ENCODE data around the gene FSD1. TPM values are rescaled to one million over a fixed set of nuclear protein-coding genes. Genes with fewer than 3 reads are reported as not detected.
A peak's percentile ranks its signal among the peaks of the same experiment; 100 is the strongest.

The FSD1 gene
- total and polyA plus RNA-seq, 10 of the 15 experiments (the other 5 are each of a cell fraction or from before 2014, with no cell fraction given) = 0.15 to 5.1 (median 4.0) TPM; not detected in 1

- TF ChIP-seq MYC (IDR thresholded peaks at IDR 0.05; ENCODE audit: insufficient read depth, insufficient read length, insufficient replicate concordance, low read length, severe bottlenecking) (no peak), LARP7 (IDR thresholded peaks at IDR 0.05) (peak; percentile 71), ZNF622 (IDR thresholded peaks at IDR 0.05) (no peak), BHLHE40 (IDR thresholded peaks at IDR 0.05; ENCODE audit: borderline replicate concordance in 1 of 2, low read depth in 2 of 2, low read length in 1 of 2) (peak; percentile 15 to 16; a peak in 2 of 4 replicates), ZBED1 (IDR thresholded peaks at IDR 0.05; ENCODE audit: borderline replicate concordance) (0 out of 2 replicates have a peak, but pooled peaks have one; percentile 10), ZZZ3 (IDR thresholded peaks at IDR 0.05; ENCODE audit: control insufficient read depth, insufficient read length, low read depth) (no peak), ZNF217 (IDR thresholded peaks at IDR 0.05) (no peak), FOS (IDR thresholded peaks at IDR 0.05; ENCODE audit: borderline replicate concordance, extremely low read depth, insufficient read length) (peak; percentile 99), CBFB (IDR thresholded peaks at IDR 0.05; ENCODE audit: low read depth) (peak; percentile 37; the same call in 1 of the 2 replicates), IRF4 (IDR thresholded peaks at IDR 0.05; ENCODE audit: low read depth, low read length) (no peak), NR2C2 (IDR thresholded peaks at IDR 0.05; ENCODE audit: borderline replicate concordance, control insufficient read depth, insufficient read length, low read depth) (no peak)
- TF ChIP-seq, protein P1, sequence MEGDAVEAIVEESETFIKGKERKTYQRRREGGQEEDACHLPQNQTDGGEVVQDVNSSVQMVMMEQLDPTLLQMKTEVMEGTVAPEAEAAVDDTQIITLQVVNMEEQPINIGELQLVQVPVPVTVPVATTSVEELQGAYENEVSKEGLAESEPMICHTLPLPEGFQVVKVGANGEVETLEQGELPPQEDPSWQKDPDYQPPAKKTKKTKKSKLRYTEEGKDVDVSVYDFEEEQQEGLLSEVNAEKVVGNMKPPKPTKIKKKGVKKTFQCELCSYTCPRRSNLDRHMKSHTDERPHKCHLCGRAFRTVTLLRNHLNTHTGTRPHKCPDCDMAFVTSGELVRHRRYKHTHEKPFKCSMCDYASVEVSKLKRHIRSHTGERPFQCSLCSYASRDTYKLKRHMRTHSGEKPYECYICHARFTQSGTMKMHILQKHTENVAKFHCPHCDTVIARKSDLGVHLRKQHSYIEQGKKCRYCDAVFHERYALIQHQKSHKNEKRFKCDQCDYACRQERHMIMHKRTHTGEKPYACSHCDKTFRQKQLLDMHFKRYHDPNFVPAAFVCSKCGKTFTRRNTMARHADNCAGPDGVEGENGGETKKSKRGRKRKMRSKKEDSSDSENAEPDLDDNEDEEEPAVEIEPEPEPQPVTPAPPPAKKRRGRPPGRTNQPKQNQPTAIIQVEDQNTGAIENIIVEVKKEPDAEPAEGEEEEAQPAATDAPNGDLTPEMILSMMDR (IDR thresholded peaks at IDR 0.05 in 2 of 3, conservative IDR thresholded peaks at IDR 0.05 in 1 of 3; ENCODE audit: control insufficient read depth in 2 of 3, extremely low read depth in 1 of 3, insufficient read depth in 1 of 3, low read depth in 3 of 3, low read length in 3 of 3) = peak; percentile 9 to 18 (median 12); a peak in 2 of 6 replicates
- TF ChIP-seq, protein P2, sequence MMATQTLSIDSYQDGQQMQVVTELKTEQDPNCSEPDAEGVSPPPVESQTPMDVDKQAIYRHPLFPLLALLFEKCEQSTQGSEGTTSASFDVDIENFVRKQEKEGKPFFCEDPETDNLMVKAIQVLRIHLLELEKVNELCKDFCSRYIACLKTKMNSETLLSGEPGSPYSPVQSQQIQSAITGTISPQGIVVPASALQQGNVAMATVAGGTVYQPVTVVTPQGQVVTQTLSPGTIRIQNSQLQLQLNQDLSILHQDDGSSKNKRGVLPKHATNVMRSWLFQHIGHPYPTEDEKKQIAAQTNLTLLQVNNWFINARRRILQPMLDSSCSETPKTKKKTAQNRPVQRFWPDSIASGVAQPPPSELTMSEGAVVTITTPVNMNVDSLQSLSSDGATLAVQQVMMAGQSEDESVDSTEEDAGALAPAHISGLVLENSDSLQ (IDR thresholded peaks at IDR 0.05) = peak; percentile 56; the same call in 1 of the 2 replicates
- TF ChIP-seq, protein P3, sequence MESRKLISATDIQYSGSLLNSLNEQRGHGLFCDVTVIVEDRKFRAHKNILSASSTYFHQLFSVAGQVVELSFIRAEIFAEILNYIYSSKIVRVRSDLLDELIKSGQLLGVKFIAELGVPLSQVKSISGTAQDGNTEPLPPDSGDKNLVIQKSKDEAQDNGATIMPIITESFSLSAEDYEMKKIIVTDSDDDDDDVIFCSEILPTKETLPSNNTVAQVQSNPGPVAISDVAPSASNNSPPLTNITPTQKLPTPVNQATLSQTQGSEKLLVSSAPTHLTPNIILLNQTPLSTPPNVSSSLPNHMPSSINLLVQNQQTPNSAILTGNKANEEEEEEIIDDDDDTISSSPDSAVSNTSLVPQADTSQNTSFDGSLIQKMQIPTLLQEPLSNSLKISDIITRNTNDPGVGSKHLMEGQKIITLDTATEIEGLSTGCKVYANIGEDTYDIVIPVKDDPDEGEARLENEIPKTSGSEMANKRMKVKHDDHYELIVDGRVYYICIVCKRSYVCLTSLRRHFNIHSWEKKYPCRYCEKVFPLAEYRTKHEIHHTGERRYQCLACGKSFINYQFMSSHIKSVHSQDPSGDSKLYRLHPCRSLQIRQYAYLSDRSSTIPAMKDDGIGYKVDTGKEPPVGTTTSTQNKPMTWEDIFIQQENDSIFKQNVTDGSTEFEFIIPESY (IDR thresholded peaks at IDR 0.05) = no peak
- TF ChIP-seq, protein P4, sequence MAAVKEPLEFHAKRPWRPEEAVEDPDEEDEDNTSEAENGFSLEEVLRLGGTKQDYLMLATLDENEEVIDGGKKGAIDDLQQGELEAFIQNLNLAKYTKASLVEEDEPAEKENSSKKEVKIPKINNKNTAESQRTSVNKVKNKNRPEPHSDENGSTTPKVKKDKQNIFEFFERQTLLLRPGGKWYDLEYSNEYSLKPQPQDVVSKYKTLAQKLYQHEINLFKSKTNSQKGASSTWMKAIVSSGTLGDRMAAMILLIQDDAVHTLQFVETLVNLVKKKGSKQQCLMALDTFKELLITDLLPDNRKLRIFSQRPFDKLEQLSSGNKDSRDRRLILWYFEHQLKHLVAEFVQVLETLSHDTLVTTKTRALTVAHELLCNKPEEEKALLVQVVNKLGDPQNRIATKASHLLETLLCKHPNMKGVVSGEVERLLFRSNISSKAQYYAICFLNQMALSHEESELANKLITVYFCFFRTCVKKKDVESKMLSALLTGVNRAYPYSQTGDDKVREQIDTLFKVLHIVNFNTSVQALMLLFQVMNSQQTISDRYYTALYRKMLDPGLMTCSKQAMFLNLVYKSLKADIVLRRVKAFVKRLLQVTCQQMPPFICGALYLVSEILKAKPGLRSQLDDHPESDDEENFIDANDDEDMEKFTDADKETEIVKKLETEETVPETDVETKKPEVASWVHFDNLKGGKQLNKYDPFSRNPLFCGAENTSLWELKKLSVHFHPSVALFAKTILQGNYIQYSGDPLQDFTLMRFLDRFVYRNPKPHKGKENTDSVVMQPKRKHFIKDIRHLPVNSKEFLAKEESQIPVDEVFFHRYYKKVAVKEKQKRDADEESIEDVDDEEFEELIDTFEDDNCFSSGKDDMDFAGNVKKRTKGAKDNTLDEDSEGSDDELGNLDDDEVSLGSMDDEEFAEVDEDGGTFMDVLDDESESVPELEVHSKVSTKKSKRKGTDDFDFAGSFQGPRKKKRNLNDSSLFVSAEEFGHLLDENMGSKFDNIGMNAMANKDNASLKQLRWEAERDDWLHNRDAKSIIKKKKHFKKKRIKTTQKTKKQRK (IDR thresholded peaks at IDR 0.05; ENCODE audit: low read depth, low read length) = peak; percentile 42; the same call in 1 of the 2 replicates
- TF ChIP-seq, protein P5, sequence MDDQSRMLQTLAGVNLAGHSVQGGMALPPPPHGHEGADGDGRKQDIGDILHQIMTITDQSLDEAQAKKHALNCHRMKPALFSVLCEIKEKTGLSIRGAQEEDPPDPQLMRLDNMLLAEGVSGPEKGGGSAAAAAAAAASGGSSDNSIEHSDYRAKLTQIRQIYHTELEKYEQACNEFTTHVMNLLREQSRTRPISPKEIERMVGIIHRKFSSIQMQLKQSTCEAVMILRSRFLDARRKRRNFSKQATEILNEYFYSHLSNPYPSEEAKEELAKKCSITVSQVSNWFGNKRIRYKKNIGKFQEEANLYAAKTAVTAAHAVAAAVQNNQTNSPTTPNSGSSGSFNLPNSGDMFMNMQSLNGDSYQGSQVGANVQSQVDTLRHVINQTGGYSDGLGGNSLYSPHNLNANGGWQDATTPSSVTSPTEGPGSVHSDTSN (IDR thresholded peaks at IDR 0.05; ENCODE audit: insufficient replicate concordance, low read depth, low read length) = peak; percentile 93
These were observed 38.4 kb downstream of the FSD1 start (continued) for GRCh38 chr19:4342615-4343369.
